GM13977 (cell line): ENCODE results near the gene FCHSD2.

Experiments used
- DNase-seq: peaks from one replicate; pipeline ENCODE4 v3.0.0; 2012; ENCODE audit warnings: low spot score
- in situ Hi-C: fragments of 300-500 bp; cut with MboI; formaldehyde crosslinking; loops from one replicate; pipeline ENCODE4 v1.12.0; 2022; ENCODE audit warnings: low sequenced_read_pairs, low pct_unique_long_range_greater_than_20kb, mixed read lengths, inconsistent platforms; ENCODE audit not compliant: unreplicated experiment
- TF ChIP-seq, protein P1 (sequence below): IDR thresholded peaks from 2 replicates; pipeline ENCODE4 v1.5.1; 2012; ENCODE audit warnings: mild to moderate bottlenecking, control low read depth; ENCODE audit not compliant: insufficient read depth; ENCODE audit errors: extremely low read depth, missing control alignments

FCHSD2 gene

DNA sequence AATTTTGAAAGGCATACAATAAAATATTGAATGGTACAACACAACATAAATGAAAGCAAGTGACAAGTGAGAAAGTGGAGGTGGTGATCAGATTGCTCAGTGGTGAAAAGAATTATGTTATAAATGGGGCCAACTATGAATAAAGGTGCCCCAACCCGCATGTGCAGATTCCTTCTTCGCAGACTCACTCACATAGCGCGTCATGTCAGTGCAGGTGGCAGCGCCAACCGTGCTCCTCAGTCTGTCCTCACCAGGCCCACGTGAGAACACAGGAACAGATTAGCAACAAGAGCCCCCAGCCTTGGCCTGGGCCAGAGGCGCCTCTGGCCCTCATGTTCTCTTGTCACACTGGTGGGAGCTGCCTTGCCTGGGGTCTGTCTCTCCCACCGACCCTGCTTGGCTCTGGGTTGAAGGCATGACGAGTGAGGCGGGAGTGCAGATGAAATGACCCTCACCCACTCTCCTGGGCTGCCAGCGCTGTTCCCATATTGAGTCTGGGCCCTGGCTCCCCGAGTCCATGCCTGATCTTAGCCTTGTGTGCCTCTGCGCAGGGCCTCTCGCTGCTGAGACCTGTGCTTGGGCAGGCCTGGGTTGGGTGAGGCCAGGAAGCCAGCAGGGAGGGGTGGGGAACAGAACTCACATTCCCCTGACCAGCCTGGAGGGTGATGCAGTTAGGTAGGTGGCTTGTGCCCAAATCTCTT lies 321.5 kb downstream of the FCHSD2 start:
- in situ Hi-C loops = no loop called here
- TF ChIP-seq, protein P1, sequence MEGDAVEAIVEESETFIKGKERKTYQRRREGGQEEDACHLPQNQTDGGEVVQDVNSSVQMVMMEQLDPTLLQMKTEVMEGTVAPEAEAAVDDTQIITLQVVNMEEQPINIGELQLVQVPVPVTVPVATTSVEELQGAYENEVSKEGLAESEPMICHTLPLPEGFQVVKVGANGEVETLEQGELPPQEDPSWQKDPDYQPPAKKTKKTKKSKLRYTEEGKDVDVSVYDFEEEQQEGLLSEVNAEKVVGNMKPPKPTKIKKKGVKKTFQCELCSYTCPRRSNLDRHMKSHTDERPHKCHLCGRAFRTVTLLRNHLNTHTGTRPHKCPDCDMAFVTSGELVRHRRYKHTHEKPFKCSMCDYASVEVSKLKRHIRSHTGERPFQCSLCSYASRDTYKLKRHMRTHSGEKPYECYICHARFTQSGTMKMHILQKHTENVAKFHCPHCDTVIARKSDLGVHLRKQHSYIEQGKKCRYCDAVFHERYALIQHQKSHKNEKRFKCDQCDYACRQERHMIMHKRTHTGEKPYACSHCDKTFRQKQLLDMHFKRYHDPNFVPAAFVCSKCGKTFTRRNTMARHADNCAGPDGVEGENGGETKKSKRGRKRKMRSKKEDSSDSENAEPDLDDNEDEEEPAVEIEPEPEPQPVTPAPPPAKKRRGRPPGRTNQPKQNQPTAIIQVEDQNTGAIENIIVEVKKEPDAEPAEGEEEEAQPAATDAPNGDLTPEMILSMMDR = no peak
- no peak for DNase-seq

DNA sequence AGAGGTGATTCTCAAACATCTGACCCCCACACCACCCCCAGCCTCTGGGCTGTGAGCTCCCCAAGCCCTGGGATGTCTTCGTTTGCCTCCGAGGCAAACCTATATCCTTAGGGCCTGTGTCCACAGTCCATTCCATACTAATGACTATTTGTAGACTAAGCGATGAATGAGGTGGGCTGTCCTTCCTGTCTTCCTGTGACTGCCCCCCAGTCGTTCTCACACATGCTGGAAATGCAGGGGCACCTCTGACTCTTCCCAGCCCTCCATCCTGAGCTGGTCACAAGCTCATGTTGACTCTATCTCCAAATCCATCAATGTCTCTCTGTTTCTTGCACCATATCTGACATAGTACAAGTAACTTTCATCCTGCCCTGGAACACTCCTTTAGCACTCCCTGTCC lies 323.1 kb downstream of the FCHSD2 start:
- DNase-seq = no peak
- TF ChIP-seq, protein P1 = no peak
- in situ Hi-C loops = no loop called here

DNA sequence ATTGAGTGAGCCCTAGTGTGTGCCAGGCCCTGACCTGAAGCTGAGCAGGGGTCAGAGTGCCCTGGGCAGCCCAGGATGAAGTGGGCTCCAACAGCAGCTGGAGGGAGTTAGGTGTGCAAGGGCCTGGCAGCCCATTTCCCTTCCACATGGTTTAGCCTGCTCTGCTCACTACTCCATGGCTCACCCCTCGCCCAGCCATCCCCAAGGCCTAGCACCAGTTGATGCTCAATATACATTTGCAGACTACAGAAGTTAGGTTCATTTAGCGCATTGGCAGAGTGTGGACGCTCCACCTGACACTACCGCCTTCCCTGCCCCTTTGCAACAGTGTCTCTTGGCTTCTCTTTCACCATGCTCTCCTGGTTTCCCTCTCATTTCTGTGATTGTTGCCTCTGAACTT lies 324.2 kb downstream of the FCHSD2 start:
- TF ChIP-seq, protein P1 = no peak
- no peak for DNase-seq
- in situ Hi-C loops = no loop called here

DNA sequence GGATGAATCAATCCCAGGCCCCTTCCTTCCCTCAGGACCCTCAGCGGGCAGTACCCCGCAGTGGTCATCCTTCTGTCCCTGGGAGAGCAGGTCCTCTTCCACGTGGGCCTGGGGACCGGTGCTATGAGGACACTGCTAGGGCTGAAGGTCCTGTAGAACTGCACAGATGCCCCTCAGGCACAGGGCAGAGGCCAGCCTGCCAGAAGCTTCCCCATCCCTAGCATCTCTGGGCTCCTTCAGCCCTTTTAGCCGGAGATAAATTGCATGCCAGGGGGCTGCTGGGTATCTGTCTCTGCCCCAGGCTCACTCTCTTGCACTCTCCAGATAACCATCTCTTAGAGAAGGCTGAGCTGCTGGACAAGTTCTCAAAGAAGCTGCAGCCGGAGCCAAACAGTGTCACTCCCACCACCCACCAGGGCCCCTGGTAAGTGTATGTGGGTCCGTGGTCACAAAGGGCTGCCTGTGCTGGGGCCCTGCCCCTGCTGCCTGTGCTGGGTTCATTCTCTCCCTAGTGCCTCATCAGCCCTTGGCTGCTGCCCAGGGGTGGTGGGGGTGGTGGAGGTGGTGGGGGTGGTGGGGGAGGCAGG lies 325.6 kb downstream of the FCHSD2 start:
- no peak for DNase-seq
- TF ChIP-seq, protein P1 = no peak
- in situ Hi-C loops = no loop called here

DNA sequence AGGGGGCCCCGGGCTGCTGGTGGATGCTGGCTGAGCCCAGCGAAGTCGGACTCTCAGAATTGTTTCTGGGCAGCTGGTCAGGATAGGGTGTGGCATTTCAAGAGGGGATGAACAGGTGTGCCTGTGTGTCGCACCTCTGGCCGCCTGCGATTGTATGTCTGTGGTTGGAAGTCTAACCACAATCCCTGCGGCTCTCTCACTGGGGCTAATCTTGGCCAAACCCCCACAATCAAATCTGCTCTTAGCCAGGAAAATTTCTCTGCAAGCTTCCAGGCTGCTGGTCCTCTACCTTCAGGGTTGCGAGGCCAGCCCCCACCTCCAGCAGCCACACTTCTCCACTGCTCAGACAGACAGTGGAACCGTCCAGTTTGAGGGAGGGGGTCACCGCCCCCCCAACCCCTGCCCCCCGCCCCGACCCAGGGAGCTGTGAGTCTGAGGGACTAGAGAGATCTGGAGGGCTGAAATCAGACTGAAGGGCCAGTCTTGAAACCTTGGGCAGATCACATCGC lies 327.0 kb downstream of the FCHSD2 start:
- no peak for DNase-seq
- TF ChIP-seq, protein P1 = no peak
- in situ Hi-C loops = no loop called here

DNA sequence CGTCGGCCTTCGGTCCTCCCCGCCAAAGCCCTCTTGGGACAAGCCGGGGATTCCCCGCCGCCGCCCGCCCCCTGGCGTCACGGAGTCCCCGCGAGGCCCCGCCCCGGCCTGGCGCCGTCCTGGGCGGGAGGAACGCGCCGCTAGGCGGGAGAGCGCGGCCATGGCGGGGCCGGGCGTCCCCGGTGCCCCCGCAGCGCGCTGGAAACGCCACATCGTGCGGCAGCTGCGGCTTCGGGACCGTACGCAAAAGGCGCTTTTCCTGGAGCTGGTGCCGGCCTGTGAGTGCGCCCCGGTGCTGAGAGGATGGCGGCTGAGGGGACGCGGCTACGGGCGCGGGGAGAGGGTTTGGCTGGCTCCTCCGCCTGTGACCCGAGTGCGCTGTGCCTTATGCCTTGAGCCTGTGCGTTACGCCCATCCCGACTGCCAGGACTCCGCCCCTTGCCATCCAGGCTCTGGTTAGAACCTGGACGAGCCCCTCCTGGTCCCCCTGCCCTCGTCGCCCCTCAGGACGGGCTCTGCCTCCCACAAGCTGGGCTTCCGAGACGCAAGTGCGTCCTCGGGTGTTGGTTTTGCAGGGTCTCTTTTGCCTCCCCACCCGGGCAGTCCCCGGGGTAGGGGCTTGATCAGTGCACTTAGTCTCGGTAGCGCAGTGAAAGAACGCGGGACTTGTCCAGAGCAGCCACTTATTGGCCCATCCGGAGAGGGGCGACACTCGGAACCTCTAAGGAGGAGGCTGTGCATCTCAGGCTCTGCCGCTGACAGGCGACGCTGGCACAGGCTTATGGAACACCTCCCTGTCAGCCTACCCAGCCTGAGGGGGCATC lies 327.6 kb downstream of the FCHSD2 start, which contains the start of gene ATG16L2:
TSS of gene ATG16L2 (plus strand) at position 126 of the 824 bp plus-strand sequence. CDS start at position 161, 35 bp downstream.
- DNase-seq = peak; percentile 97
- TF ChIP-seq, protein P1 = peak; percentile 40
- in situ Hi-C loops = no loop called here
